K562 (cell line): Measurements from ENCODE around the gene C2CD2L. TPM values are rescaled to one million over a fixed set of nuclear protein-coding genes. Genes with fewer than 3 reads are reported as not detected.

ENCODE experiments used
- ATAC-seq: fragments of 200-7000 bp; cut with Tn5 transposase; 3 replicates; pipeline ENCODE4 v1.9.1; 2020; ENCODE audit warnings: moderate library complexity
- BruUV-seq: library from RNA; stranded (reverse); fragments of 400-500 nt; replicated peaks from 2 replicates; lab custom pipeline; 2021; lab: Mats Ljungman, UMichigan
- CTCF ChIA-PET: fragments of 300-600 bp; formaldehyde crosslinking; extraction: SDS; loops from one replicate; lab custom pipeline; 2021; ENCODE audit warnings: low intra/inter-chr PET ratio; lab: Yijun Ruan, JAX
- POLR2A ChIA-PET: fragments of 300-600, 350-650 bp; sonication (Branson Sonifier 250); formaldehyde crosslinking; extraction: SDS; loops from one replicate; lab custom pipeline; 2021; ENCODE audit warnings: antibody characterized with exemption, inconsistent platforms; lab: Yijun Ruan, JAX
- DNase-seq, 4 experiments: peaks; one replicate each; pipeline versions ENCODE4 v3.0.0 to v3.0.0-alpha.2; 2011 to 2018; ENCODE audit warnings: low spot score in 3 of 4, mixed read lengths in 3 of 4; ENCODE audit errors: extremely low read depth in 1 of 4
- FAIRE-seq: peaks from 2 replicates; lab custom pipeline; 2011; peaks lifted over from hg19 to GRCh38; lab: Jason Lieb, UNC
- H2AFZ ChIP-seq: 2 replicates; pipeline ENCODE4 v1.6.0; 2011; ENCODE audit warnings: low read depth, low read length, control low read depth, inconsistent platforms
- H3K27ac ChIP-seq: fragments of 200-600 bp; 3 replicates; pipeline ENCODE4 v1.8.0; 2011; ENCODE audit warnings: low read depth, mild to moderate bottlenecking, control low read depth, inconsistent platforms, low read length, moderate library complexity, mixed read lengths; ENCODE audit errors: extremely low read depth
- H3K27me3 ChIP-seq, 2 experiments: fragments of 300-600 bp in 1 of 2; 2 replicates in 1 of 2; 3 replicates in 1 of 2; pipeline versions ENCODE4 v1.6.0 to v1.8.0; 2011; ENCODE audit warnings: inconsistent platforms in 2 of 2, low read length in 2 of 2, mild to moderate bottlenecking in 1 of 2, mixed read lengths in 1 of 2, moderate library complexity in 1 of 2; ENCODE audit not compliant: control insufficient read depth in 2 of 2, insufficient read depth in 2 of 2
- H3K36me3 ChIP-seq: fragments of 300-600 bp; 3 replicates; pipeline ENCODE4 v1.8.0; 2011; ENCODE audit warnings: mild to moderate bottlenecking, low read length, inconsistent platforms; ENCODE audit not compliant: control insufficient read depth, insufficient read depth
- H3K4me1 ChIP-seq, 2 experiments: fragments of 200-600 bp in 1 of 2; replicated peaks in 1 of 2; 2 replicates in 1 of 2; 3 replicates in 1 of 2; pipeline versions ENCODE4 v1.5.1 to v1.8.0; 2011; ENCODE audit warnings: inconsistent platforms in 2 of 2, low read length in 2 of 2, mild to moderate bottlenecking in 1 of 2, mixed read lengths in 1 of 2, moderate library complexity in 1 of 2; ENCODE audit not compliant: control insufficient read depth in 2 of 2, insufficient read depth in 2 of 2
- H3K4me2 ChIP-seq: 2 replicates; pipeline ENCODE4 v1.6.1; 2011; ENCODE audit warnings: low read length, control low read depth, inconsistent platforms, mixed read lengths; ENCODE audit not compliant: insufficient read depth
- H3K4me3 ChIP-seq: fragments of 200-600 bp; sonication (generic), shearing (Covaris generic); 2 replicates; pipeline ENCODE4 v1.5.1; 2016; ENCODE audit warnings: control low read depth, inconsistent platforms
- H3K79me2 ChIP-seq: fragments of 200-600 bp; 3 replicates; pipeline ENCODE4 v1.8.0; 2011; ENCODE audit warnings: low read length, inconsistent platforms; ENCODE audit not compliant: control insufficient read depth, insufficient read depth
- H3K9ac ChIP-seq, 2 experiments: 2 replicates each; pipeline versions ENCODE4 v1.6.0 to v1.6.1; 2011; ENCODE audit warnings: low read depth in 2 of 2, low read length in 2 of 2, control low read depth in 1 of 2, inconsistent platforms in 1 of 2, mild to moderate bottlenecking in 1 of 2, mixed read lengths in 1 of 2; ENCODE audit not compliant: insufficient read depth in 1 of 2
- H3K9me1 ChIP-seq: one replicate; pipeline ENCODE4 v1.6.0; 2011; ENCODE audit warnings: inconsistent platforms, mild to moderate bottlenecking, low read length, moderate library complexity; ENCODE audit not compliant: control insufficient read depth, insufficient read depth
- H3K9me3 ChIP-seq: replicated peaks from 2 replicates; pipeline ENCODE4 v1.5.1; 2011; ENCODE audit warnings: low read depth, low read length, inconsistent platforms; ENCODE audit not compliant: control insufficient read depth, insufficient read depth
- H4K20me1 ChIP-seq: replicated peaks from 2 replicates; pipeline ENCODE4 v1.6.1; 2011; ENCODE audit warnings: low read length, inconsistent platforms, mixed read lengths; ENCODE audit not compliant: control insufficient read depth, insufficient read depth
- FOXA3 ChIP-seq, 2 experiments: fragments of 450-650 bp in 1 of 2; sonication (generic) in 1 of 2; formaldehyde crosslinking; IDR thresholded peaks in 1 of 2; conservative IDR thresholded peaks in 1 of 2; 2 replicates each; pipeline versions ENCODE4 v1.4.0 to v1.8.0; 2020 to 2022; ENCODE audit warnings: mild to moderate bottlenecking in 2 of 2, missing genetic modification reagents in 1 of 2
- GABPA ChIP-seq: fragments of 200-800 bp; sonication (Bioruptor generic); conservative IDR thresholded peaks from 2 replicates; pipeline ENCODE4 v1.6.1; 2016; ENCODE audit warnings: low read depth, missing genetic modification characterization, missing compliant biosample characterization
- NFIC ChIP-seq: fragments of 450-650 bp; IDR thresholded peaks from 2 replicates; pipeline ENCODE4 v1.6.1; 2017; ENCODE audit warnings: mild to moderate bottlenecking, inconsistent platforms
- POLR2H ChIP-seq: IDR thresholded peaks from 2 replicates; pipeline ENCODE4 v1.6.1; 2016; ENCODE audit warnings: missing genetic modification characterization, low read depth, mild to moderate bottlenecking, control low read depth, missing compliant biosample characterization, moderate library complexity
- RAD21 ChIP-seq, 2 experiments: fragments of 250-450 bp in 1 of 2; fragments of 450-650 bp in 1 of 2; sonication (Bioruptor Pico) in 1 of 2; formaldehyde crosslinking in 1 of 2; IDR thresholded peaks in 1 of 2; conservative IDR thresholded peaks in 1 of 2; 2 replicates each; pipeline versions ENCODE4 v1.4.0 to v1.8.0; 2020 to 2022; ENCODE audit warnings: mild to moderate bottlenecking in 2 of 2, moderate library complexity in 1 of 2
- RBM15 ChIP-seq: fragments of 200-400 bp; formaldehyde crosslinking; IDR thresholded peaks from 2 replicates; pipeline ENCODE4 v1.6.1; 2018; ENCODE audit warnings: mild to moderate bottlenecking, low read length, moderate library complexity; ENCODE audit not compliant: insufficient read depth
- TRIM24 ChIP-seq, 2 experiments: fragments of 450-650 bp; IDR thresholded peaks; 2 replicates each; pipeline ENCODE4 v1.6.1; 2016
- VEZF1 ChIP-seq: fragments of 200-800 bp; sonication (Bioruptor generic); IDR thresholded peaks from 2 replicates; pipeline ENCODE4 v1.6.1; 2017; ENCODE audit warnings: missing genetic modification characterization, missing compliant biosample characterization
- ZNF41 ChIP-seq: fragments of 250-450 bp; sonication (Bioruptor Pico); conservative IDR thresholded peaks from 2 replicates; pipeline ENCODE4 v1.4.0; 2020; ENCODE audit warnings: mild to moderate bottlenecking
- ZNF639 ChIP-seq, 2 experiments: fragments of 200-800 bp in 1 of 2; sonication (Bioruptor generic) in 1 of 2; sonication (generic) in 1 of 2; formaldehyde crosslinking in 1 of 2; IDR thresholded peaks in 1 of 2; conservative IDR thresholded peaks in 1 of 2; 2 replicates each; pipeline versions ENCODE4 v1.5.0 to v1.6.1; 2016 to 2020; ENCODE audit warnings: missing compliant biosample characterization in 1 of 2, missing genetic modification characterization in 1 of 2, missing genetic modification reagents in 1 of 2
- WGBS: fragments of 100-300 bp; shearing (Covaris generic); methylation state at CpG from one replicate; pipeline ENCODE4 v1.1.6; 2016; ENCODE audit warnings: low coverage, mixed read lengths; ENCODE audit not compliant: insufficient coverage; ENCODE audit errors: missing lambda C conversion rate; 5-methylcytosine and 5-hydroxymethylcytosine counted together
- in situ Hi-C: fragments of 300-500 bp; cut with MboI; formaldehyde crosslinking; loops from 4 replicates; pipeline ENCODE4 v1.15.0; 2018; ENCODE audit warnings: inconsistent platforms, mixed read lengths
- intact Hi-C: fragments of 100-400 bp; cut with micrococcal nuclease; formaldehyde crosslinking; loops from 2 replicates; pipeline ENCODE4 v1.14.2; 2022
- polyA plus RNA-seq, 8 experiments: library from polyadenylated mRNA; depleted of rRNA in 4 of 8; stranded (reverse) in 5 of 8; unstranded in 3 of 8; fragments of >200 nt; fragmentation: Nextera tagmentation in 2 of 8; fragmentation: Illumina TruSeq in 1 of 8; extraction: Ambion mirVana in 2 of 8; extraction: Trizol in 1 of 8; gene quantifications; 2 replicates each; pipeline versions ENCODE4 v1.2.1 to v1.2.3, GENCODE V29; 2011 to 2014; ENCODE audit warnings: inconsistent platforms in 1 of 8, missing spikeins in 1 of 8
- total RNA-seq, 7 experiments: library from RNA; depleted of rRNA in 6 of 7; stranded (reverse); fragments of >200 nt in 6 of 7; fragmentation: Illumina TruSeq in 2 of 7; extraction: Trizol in 2 of 7; gene quantifications; 2 replicates each; pipeline versions ENCODE4 v1.2.1 to v1.2.3, GENCODE V29; 2011 to 2021; ENCODE audit warnings: low replicate concordance in 1 of 7
- TF ChIP-seq, protein P1 (sequence below), 2 experiments: fragments of 450-650 bp; conservative IDR thresholded peaks; 2 replicates each; pipeline ENCODE4 v1.6.1; 2017; ENCODE audit warnings: mild to moderate bottlenecking in 2 of 2, moderate library complexity in 2 of 2
- TF ChIP-seq, protein P2 (sequence below): sonication (generic); formaldehyde crosslinking; IDR thresholded peaks from 2 replicates; pipeline ENCODE4 v1.8.0; 2022; ENCODE audit warnings: missing genetic modification reagents, mild to moderate bottlenecking, moderate library complexity, borderline replicate concordance

The C2CD2L gene
- total and polyA plus RNA-seq, 9 of the 15 experiments (the other 6 are each of a cell fraction or from before 2014, with no cell fraction given), result 0.66 to 41.2 (median 14.8) TPM

GRCh38 chr11:119108857-119109221 lies 1.7 kb downstream of the C2CD2L start:
- BruUV-seq, result no TSS peak
- Histone ChIP-seq H3K9me1 (no peaks in the 10 kb centered on the region), H3K27ac (peak overlapping the region; percentile 83; the same call in 2 of the 3 replicates), H2AFZ (peak overlapping the region; percentile 64; the same call in 1 of the 2 replicates), H3K4me2 (peak overlapping the region; percentile 99), H3K27me3 (no peaks in the 10 kb centered on the region), H3K9me3 (no peaks in the 10 kb centered on the region), H3K79me2 (peaks cover 41% of the 10 kb centered on the region), H3K4me1 (peaks cover 32 to 34% of the 10 kb centered on the region in 2 experiments), H3K9ac (peak overlapping the region; percentile 71 to 94; a peak in 3 of 4 replicates), H3K4me3 (peak overlapping the region; percentile 94), H3K36me3 (peaks cover 51% of the 10 kb centered on the region), H4K20me1 (peaks cover 18% of the 10 kb centered on the region)
- DNase-seq (no peak), FAIRE-seq (no peak), ATAC-seq (no peak)
- ChIA-PET POLR2A (interaction anchor here (0.7 to 5.8 kb wide), 12 partner anchors 10 to 208 kb away, joined by 3 to 75 read pairs (median 4); partner anchors contain the start of genes HINFP, MCAM and NLRX1), CTCF (no interaction called here)
- in situ Hi-C loops, result no loop called here
- 18% methylated on average over 2 of the region's 2 CpGs for WGBS
- TF ChIP-seq RBM15 (no peak), POLR2H (tag) (peak; percentile 7; the same call in 1 of the 2 replicates), RAD21 (CRISPR knock-in tag; conservative IDR thresholded peaks at IDR 0.05 in 1 of 2, IDR thresholded peaks at IDR 0.05 in 1 of 2) (0 out of 4 replicates have a peak, but pooled peaks of 1 of the 2 experiments have one; percentile 11), FOXA3 (CRISPR knock-in tag; conservative IDR thresholded peaks at IDR 0.05 in 1 of 2, IDR thresholded peaks at IDR 0.05 in 1 of 2) (peak in 1 of 2 experiments; percentile 70; a peak in 2 of 4 replicates), GABPA (tag) (peak; percentile 11; the same call in 1 of the 2 replicates), VEZF1 (CRISPR knock-in tag) (peak; percentile 4; the same call in 1 of the 2 replicates), ZNF639 (CRISPR knock-in tag; conservative IDR thresholded peaks at IDR 0.05 in 1 of 2, IDR thresholded peaks at IDR 0.05 in 1 of 2) (no peak), ZNF41 (CRISPR knock-in tag) (no peak), TRIM24 (IDR thresholded peaks at IDR 0.05) (0 out of 4 replicates have a peak, but pooled peaks of 1 of the 2 experiments have one; percentile 4), NFIC (peak; percentile 88)
- TF ChIP-seq, protein P1, sequence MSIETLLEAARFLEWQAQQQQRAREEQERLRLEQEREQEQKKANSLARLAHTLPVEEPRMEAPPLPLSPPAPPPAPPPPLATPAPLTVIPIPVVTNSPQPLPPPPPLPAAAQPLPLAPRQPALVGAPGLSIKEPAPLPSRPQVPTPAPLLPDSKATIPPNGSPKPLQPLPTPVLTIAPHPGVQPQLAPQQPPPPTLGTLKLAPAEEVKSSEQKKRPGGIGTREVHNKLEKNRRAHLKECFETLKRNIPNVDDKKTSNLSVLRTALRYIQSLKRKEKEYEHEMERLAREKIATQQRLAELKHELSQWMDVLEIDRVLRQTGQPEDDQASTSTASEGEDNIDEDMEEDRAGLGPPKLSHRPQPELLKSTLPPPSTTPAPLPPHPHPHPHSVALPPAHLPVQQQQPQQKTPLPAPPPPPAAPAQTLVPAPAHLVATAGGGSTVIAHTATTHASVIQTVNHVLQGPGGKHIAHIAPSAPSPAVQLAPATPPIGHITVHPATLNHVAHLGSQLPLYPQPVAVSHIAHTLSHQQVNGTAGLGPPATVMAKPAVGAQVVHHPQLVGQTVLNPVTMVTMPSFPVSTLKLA (conservative IDR thresholded peaks at IDR 0.05), result peak in 1 of 2 experiments; percentile 3; a peak in 1 of 4 replicates
- TF ChIP-seq, protein P2, sequence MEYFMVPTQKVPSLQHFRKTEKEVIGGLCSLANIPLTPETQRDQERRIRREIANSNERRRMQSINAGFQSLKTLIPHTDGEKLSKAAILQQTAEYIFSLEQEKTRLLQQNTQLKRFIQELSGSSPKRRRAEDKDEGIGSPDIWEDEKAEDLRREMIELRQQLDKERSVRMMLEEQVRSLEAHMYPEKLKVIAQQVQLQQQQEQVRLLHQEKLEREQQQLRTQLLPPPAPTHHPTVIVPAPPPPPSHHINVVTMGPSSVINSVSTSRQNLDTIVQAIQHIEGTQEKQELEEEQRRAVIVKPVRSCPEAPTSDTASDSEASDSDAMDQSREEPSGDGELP (CRISPR knock-in tag), result 0 out of 2 replicates have a peak, but pooled peaks have one; percentile 19
- intact Hi-C loops, result loop anchor here (5.0 kb wide), 1 partner anchor 268 kb away; no protein-coding TSS in a partner anchor
